HG03196 (cell line): ENCODE data around the gene CARS1.

Source experiments
- ATAC-seq: cut with Tn5 transposase; IDR thresholded peaks from one replicate; pipeline ENCODE4 v1.9.1; 2021; ENCODE audit not compliant: unreplicated experiment

Gene CARS1

DNA sequence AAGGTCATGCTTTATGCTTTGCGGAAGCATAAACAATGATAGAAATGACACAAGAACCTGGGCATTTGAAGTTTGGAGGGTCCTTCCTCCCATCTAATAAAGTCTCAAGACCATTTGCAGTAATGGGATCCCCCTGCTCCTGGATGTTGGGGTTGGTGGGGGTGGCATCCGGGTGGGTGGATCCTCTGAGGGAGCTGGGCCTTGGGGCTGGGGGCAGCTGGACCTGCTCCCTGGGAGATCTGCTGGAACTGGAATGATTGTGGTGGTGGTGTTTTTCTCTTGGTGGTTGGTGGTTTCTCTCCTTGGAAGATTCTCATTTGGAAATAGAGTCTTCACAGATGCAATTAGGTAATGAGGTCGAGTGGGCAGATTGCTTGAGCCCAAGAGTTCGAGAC, 62.9 kb downstream of the CARS1 start:
- ATAC-seq = no peak

DNA sequence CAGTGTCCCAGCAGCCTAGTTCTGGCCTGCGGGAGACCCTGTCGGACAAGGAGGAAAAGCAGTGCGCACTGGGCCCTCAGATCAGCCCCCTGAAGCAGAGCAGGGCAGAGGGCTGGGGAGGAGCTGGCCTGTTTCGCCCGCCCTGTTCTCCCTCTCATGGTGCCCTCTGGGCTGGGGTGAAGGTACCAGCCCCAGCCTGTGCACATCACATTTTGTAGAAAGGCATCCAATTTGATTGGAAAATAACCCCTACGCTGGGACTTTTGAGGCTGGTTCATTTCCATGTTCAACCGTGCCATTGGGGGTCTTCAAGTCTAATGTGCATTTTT, 64.3 kb downstream of the CARS1 start:
- no peak for ATAC-seq

DNA sequence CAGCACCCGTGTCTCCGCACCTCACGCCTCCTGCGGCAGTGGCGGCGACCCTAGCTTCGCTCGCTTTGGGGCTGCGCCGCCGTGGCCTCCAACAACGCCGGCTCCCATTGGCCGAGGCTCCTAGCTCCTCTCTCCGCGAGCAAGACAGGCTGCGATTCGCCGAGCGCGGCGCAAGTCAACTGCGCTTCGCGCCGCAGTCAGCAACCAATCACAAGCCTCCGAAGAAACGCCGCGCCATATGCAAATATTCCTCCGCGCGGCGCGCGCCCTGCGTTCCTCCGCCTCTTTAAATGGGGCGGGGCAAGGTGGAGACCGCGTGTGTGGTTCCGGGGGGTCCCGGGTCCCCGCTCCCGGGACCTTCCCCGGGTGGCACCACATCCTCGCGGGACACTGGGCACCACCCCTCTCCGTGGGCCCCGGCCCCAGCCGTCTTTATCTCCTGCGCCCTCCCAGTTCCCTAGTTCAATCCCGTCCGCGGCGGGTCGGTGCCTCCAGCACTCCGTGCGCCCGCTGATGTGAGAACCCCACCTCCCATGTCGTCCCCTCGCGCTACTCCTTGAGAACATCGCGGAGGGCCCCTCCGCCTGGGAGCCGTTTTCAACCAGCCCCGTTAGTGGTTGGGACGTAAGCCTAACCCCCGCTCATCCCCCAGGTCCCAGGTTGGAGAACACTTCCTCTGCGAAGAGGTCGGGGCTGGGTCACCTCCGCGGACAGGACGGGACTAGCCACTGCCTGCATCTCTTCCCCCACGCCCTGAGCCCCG, 64.8 kb downstream of the CARS1 start, which contains the start of gene NAP1L4:
NAP1L4 (minus strand) TSS at position 96 of the 763 bp plus-strand sequence. CDS start 13,109 bp downstream, outside the sequence.
- peak; percentile 83 for ATAC-seq

DNA sequence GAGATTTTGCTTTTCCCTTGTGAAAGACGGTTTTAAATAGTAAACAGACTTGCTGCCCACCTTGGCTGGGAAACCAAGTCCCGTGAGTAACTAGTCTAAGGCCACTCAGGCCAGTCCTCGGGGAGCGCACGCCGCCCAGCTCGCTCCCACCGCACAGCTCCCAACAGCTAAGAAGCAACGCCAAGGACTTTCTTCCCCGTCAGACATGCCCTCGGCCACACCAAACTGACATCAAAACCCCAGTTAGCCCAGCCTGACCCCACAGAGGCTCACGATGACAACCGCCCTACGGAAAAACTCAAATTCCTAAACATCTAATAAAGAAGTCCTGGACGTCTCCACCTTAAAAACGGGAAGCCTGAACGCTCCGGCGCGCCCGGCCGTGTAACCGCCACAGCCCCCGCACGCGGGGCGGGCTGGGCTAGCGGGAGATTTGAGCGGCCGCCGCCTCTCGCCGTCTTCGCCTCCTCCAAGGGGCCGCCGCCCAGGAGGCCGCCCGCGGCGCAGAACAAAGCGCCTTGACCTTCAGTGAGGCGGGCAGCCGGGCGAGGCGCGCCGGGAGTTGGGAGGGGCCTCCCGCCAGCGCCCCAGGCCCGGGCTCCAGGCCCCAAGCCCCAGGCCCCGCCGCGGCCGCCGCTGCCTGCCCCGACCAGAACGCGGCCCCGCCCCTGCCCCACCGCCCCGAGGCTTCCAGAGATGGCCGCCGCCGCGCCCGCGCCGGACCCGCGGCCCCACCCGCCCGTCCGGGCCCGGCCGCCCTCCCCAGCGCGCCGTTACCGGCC, 65.6 kb downstream of the CARS1 start:
- ATAC-seq = peak; percentile 33

DNA sequence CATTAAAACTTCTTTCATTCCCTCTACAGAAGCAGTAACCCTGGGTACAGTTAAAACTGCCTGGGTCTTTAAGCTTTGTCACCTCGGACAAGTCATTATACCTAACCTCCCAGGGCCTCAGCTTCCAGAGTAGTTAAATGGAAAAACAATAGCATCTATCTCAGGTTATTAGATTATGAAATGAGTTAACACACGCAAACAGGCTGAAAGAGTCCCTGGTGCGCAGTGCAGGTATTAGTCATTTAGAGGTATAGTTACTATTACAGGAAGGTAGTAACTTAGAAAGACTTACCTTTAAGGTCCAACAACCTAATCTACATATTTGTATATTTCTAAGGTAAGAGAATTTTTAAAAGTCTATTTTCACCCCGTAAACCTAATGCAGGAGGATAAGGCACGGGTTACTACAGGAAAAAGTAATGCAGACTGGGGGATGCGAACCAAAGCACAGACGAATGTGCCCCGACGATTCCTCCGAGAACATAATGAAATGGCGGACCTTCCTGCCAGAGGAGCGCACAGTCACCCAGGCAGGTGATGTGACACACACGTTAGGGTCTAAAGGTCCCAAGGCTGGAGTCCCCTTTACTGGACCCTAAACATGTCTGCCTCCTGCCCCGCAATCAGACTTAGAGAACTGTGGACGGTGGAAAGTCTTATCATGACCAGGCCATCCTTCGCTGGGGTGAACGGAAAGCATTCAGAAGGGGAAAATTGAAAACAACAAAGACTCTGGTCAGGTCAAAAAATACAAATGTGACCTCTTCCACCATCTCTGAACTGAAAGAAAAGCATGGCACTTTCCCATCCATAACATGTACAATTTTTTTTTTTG, 66.4 kb downstream of the CARS1 start:
- ATAC-seq = no peak

DNA sequence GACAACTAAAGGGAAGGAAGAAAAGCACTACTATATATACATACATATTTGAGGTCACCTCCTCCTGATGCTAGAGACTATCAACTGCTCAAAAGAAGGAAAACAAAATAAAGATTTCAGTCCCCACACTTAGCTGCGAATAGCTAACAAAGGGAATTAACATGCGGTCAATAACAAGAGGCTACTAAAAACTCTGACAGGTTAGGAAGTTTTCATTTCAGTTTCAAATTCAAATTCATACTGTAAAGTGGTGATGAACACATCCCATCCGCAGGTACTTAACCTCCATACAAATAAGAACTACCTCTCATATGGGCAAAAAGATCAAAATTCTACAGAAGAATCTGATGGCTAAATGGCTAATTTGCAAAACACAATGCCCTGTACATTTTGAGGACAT, 67.7 kb downstream of the CARS1 start:
- ATAC-seq = no peak

DNA sequence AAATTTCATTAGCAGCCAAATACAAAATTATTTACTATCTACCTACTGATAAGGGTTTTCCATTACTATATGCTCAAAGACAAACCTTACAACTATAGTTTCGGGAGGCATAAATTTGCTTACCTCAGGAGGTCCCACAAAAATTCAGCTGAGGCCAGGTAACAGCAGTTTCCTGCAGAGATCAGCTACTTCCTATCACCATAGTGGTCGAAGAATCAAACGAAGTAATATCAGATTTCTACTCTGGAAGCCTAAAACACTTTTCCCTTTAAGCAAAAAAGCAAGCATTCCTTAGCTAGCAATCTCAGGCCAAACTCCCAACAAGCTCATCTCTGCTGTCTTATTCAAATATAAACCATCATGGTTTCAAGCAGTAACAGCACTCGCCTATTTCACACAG, 68.2 kb downstream of the CARS1 start:
- ATAC-seq = no peak

DNA sequence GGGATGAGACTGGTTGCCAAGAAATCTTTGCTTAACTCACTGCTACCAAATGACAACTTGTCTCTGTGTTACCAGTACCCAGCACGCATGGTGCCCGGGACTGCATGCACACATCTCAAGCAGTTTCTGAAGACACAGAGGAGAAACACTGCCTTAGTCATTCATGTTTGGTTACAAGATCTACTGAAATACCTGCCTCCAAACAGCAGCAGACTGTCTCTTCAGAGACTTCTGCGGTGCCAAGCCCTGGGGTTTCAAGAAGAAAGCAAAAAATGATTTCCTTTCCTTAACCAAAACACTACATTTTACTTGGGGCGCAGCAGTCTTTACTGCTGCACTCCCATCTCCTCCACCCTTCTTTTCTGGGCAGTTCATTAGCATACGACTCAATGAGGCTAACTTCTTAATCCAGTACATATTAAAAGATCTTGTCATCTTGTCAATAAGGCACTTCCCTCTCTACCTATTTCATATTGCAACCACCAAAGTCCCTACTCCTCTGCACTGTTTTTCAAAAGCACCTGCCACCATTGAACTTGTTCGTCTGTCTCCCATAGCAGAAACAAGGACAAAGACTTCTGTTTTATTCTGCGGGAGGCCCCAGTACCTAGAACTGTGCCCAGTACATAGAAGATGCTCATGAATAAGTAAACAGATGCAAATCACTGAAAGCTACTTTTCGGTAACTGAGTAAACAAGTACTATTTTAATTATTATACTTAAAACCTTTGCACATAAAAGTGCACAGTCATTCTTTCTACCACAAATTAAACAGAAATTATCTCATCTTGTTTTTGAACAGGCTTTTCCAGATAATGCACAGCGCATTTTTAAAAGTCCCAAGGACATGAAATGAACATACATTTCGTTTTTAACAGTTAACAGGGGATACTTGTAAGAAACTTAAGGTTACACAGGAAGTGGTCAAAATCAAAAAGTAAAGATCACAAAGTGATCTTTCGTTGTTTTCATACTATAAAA, 69.1 kb downstream of the CARS1 start:
- no peak for ATAC-seq

DNA sequence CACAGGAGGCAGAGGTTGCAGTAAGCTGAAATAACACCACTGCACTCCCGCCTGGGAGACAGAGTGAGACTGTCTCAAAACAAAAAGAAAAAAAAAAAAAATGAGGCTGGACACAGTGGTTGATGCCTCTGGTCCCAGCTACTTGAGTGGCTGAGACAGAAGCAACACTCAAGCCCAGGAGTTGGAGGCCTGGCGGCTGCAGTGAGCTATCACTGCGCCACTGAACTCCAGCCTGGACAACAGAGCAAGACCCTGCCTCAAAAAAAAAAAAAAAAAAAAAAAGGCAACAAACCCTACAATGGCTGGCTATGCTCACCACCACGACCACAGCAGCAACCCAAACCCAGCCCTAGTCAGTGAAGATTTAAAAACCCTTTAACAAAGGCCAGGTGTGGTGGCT, 73.3 kb downstream of the CARS1 start:
- no peak for ATAC-seq

DNA sequence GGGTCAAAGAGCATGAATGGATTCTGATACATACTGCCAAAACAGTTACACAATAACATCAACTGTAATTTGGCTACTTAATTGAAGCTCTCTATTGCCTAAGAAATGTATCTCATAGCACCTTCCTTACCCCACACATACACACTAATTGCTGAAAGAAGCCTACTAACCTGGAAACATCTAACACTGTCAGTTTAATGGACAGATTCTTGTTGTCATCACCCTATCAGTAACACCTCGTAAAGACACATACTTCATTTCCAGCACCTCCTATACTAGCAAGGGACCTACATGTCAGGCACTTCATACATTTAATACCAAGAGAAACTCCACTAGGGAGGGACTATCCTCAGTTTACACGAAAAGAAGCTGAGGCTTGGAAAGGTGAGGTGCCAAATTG, 75.0 kb downstream of the CARS1 start:
- ATAC-seq = no peak

DNA sequence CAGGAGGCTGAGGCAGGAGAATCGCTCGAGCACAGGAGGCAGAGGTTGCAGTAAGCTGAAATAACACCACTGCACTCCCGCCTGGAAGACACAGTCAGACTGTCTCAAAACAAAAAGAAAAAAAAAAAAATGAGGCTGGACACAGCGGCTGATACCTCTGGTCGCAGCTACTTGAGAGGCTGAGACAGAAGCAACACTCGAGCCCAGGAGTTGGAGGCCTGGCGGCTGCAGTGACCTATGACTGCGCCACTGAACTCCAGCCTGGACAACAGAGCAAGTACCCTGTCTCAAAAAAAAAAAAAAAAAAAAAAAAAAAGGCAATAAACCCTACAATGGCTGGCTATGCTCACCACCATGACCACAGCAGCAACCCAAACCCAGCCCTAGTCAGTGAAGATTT, 76.1 kb downstream of the CARS1 start:
- no peak for ATAC-seq

DNA sequence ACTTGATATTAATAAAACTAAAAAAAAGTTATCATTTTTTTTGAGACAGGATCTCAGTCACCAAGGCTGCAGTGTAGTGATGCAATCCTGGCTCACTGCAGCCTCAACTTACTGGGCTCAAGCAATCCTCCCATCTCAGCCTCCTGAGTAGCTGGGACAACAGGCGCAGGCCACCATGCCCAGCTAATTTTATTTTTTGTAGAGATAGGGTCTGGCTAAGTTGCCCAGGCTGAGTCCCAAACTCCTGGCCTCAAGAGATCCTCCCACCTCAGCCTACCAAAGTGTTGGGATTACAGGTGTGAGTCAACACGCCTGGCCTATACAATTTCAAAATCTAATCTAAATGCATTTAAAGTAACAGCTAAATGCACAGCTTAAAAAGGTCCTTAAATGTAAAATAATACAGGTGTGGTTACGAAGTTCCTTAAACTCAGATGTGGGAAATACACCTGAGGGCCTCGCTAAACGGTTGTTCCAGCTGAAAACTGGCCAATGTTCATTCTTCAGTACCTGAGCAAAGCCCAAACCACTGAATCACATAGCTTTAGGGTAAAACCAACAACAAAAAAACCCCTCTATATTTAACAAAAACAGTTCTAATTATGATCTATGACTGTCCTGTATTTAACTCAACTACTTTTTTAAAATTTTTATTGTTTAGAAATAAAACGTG, 76.9 kb downstream of the CARS1 start:
- ATAC-seq = no peak

DNA sequence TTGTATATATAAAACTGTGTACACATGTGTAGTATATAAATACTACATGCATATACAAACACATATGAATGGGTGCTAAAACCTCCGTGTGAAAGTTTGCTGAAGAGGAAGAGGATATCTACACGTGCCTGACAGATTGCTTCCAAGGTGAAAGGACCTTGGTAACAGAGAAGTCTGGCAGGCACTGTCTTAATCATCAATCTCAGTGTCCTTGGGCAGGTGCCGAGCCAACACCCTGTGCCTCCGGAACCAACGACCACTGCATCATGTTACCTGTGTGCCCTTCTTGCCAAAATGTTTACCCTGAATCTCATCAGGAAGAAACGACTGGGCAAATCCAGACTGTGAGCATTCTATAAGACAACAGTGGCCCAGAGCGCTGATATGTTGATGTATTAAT, 80.1 kb downstream of the CARS1 start:
- ATAC-seq = no peak

DNA sequence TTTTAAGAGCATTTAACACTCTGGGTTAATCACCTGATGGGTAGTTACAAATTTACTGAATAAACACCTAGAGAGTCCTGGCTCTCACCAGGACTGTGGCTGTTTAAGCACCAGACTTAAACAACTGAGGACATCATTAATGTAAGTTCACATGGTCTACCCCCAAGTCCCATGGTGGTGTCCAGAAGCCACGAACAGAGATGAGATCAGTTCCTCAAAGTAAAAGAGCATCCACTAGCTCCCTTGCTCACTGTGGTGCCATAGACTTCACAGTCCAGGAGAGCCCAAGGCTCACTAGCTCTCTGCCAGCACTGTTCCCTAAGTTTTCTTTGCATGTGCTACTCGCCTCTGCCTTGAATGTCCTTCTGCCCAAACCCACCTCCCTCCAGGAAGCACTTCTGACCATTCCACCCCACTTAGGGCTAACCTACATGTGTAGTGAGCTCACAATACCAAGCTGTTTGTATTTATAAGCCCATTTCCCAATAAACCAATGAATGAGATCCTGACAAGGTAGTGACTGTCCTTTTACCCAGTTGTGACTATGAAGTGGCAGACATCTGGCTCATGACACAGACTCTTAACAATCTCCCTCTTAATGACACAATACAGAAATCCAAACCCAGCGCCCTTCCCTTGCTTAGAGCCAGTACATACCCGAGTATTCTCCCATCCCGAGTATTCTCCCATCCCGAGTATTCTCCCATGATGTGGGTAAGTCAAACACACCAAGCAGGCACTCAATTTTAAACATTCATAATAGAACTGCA, 80.7 kb downstream of the CARS1 start:
- no peak for ATAC-seq

DNA sequence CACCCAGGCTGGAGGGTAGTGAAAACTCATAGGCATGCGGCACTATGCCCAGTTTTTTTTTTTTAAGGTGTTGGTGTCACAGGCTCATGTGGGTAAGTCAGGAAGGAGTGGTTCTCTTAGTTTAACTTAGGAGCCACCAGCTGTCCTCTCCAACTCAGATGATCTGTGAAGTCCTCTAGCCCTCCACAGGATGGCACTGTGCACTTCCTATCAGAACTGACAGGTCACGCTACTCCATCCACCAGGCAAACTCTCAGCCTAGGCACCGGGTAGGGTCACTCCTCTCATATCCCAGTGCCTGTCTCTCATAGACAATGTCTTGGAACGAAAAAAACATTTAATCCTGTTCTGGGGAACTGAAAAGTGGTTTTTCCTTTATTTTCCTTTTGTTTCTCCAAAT, 81.6 kb downstream of the CARS1 start:
- ATAC-seq = no peak

DNA sequence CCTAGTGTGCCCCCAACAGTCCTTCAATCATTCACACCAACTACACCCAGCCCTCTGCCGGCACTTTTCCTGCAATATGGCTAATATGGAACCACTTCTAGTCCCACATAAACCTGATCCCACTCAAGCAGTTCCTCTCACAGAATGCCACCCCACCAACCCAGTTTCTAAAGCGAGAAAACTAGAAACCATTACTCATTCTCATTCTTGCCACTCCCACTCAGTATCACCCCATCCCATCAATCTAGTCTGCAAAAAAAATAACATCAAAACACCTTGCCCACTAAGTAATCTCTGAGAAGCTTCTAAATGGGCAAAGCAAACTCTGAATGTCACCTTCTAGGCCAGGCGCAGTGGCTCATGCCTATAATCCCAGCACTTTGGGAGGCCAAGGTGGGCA, 83.0 kb downstream of the CARS1 start:
- ATAC-seq = no peak

DNA sequence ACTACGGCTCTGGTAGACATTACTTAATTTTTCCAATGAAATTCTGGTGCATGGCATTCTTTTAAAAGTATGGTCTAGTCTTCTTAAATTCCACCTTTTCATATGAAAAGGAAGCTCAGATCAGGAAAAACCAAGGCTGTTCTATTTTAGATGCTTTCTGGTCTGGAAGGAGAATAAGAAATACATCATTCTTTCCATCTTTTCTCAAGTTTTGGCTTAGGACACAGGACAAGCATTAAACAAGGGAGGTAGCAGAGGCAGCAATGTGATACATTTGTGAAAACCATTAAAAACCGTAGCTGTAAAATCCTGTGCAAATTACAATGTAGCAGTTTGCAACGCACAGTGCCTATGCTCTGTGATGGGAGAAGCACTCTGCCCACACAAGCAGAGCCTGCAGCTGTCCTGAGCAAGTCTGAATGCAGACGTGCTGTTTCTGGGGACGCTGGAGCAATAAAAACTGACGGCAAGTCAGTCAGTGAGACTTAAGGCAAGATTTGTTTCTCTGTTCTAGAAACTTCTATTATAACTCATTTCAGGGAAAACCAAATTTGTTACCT, 88.8 kb downstream of the CARS1 start:
- ATAC-seq = no peak

DNA sequence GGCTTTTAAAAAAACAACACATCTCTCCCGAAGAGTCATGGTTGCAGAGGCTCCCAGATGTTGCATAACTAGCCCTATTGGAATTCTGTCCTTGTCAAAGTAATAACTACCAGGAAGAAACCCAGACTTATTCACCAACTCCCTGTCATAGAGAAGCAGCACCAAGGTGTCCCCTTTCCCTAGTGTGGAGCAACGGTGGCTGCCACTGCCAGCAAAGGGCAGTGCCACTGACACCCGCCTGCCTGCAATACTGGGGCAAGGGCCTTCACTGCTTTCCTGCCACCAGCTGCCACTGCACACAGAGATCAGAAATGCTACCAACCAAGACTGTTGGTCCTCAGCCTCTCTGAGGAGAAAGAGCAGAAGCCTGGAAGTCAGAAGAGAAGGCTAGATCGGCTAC, 92.4 kb downstream of the CARS1 start:
- ATAC-seq = no peak

DNA sequence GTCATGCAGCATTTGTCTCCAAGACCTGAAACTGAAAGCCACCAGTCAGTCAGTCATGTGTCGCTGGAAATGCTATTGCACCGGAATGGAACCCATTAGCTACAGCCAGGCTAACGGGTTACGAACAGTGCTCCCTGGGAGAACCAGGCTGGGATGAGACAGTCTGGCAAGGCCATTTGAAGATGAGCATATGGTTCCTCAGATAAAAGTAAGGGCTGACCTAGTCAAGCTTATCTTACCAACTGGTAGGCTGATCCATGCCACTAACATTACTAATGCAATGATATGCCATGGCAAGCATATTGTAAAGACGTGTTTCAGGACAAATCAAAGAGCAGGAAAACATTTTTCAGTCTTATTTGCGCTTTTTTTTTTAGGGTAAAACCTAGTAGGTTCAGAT, 93.5 kb downstream of the CARS1 start:
- ATAC-seq = no peak
